GM19193 (cell line): ENCODE results near the gene CCSAP.

Source experiments
- POLR2A ChIP-seq: IDR thresholded peaks from 4 replicates; pipeline ENCODE4 v1.6.1; 2011; ENCODE audit not compliant: insufficient read depth, insufficient read length; ENCODE audit errors: extremely low read depth

Gene CCSAP

GRCh38 chr1:229341774-229342655, 832 bp downstream of the CCSAP start:
- TF ChIP-seq POLR2A = peak; percentile 49

DNA sequence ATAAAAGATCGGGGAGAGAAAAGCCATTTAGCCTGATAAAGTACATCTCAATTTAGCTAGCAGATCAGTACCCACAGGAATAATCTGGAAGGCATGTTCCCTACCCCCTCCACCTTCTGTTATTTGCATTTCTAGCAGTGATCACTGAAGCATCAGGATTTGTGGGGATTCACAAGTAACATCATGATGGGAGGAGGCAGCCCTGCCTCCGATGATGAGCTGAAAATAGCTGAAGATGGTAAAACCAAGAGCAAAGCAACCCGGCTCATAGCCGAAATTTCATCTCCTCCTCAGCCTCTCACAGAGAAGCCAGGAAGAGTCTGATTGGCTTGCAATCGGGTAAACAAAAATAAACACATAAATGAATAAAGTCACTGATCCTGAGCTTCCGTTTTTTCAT, 2.4 kb downstream of the CCSAP start:
- TF ChIP-seq POLR2A = no peak

- no peak for TF ChIP-seq POLR2A
Measured at GRCh38 chr1:229339520-229339919, 3.3 kb downstream of the CCSAP start.

GRCh38 chr1:229339086-229339485, 3.8 kb downstream of the CCSAP start:
- TF ChIP-seq POLR2A = no peak

GRCh38 chr1:229336345-229336744, 6.5 kb downstream of the CCSAP start:
- no peak for TF ChIP-seq POLR2A

DNA sequence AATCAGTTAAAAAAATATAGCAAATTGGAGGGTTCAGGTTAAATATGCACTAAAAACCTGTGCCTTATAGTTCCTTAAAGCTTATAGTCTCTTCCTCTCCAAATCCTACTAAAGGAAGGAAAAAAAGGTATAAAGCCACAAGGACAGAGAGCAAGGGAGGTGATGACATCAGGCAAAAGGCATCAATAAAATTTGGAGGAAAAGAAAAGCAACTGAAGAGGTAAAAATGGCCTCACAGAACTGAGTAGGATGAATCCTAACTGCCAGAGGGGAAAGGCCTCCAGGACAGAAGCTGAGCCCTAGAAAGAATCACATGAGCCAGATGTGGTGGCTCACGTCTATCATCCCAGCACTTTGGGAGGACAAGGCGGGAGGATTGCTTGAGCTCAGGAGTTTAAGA, 8.1 kb downstream of the CCSAP start:
- TF ChIP-seq POLR2A = no peak

DNA sequence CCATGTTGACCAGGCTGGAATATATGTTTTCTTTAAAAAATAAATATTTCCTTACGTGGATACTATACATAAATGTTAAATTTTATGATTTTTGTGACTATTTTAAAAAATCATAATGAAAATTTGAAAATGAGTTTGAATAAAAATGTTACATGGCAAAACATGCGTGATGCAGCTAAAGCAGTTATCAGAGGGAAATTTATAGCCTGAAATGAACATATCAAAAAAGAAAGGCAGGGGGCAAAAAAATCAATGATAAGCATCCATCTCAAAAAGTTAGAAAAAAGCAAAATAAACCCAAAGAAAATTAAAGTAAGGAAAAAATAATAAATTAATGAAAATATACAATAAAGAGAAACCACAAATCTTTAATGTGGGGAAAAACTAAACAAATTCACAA, 8.6 kb downstream of the CCSAP start:
- TF ChIP-seq POLR2A = no peak

DNA sequence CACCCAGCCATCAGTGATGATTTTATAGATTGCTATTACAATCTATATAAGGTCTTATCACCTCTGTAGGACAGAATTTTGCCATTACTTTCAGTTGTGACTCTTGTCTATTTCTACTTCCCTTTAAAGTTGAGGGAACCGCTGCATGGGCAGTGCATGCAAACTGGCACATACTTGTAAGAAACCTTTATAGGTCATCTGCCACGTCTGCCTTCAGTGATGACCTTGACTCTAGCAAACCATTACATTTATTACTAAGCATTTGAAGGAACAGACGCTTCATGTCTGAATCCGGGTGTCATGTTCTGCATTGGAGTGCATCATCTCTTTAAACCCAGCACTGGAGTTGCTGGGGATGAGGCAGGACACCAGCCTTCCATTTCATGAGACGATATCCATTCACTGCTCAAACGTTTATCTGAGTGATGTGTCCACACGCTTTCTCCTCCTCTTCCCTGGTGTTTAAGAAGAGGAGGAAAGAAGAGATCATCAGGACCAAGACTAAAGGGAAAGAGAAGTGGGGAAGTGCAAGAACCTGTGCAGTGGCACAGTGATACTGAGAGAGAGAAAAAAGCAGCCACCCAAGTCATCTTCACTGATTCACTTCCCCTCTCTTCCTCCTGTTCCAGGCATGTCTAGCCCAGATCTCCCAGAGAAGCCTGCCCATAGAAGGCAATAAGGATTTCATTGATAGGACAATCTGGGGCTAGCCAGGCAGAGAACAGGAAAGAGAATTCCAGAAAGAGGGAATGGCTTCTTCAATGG, 14.1 kb downstream of the CCSAP start:
- no peak for TF ChIP-seq POLR2A

GRCh38 chr1:229326601-229327000, 16.2 kb downstream of the CCSAP start:
- no peak for TF ChIP-seq POLR2A

- TF ChIP-seq POLR2A = no peak
Measured at GRCh38 chr1:229325853-229326487, 16.9 kb downstream of the CCSAP start.

GRCh38 chr1:229325401-229325800, 17.4 kb downstream of the CCSAP start:
- TF ChIP-seq POLR2A = no peak

DNA sequence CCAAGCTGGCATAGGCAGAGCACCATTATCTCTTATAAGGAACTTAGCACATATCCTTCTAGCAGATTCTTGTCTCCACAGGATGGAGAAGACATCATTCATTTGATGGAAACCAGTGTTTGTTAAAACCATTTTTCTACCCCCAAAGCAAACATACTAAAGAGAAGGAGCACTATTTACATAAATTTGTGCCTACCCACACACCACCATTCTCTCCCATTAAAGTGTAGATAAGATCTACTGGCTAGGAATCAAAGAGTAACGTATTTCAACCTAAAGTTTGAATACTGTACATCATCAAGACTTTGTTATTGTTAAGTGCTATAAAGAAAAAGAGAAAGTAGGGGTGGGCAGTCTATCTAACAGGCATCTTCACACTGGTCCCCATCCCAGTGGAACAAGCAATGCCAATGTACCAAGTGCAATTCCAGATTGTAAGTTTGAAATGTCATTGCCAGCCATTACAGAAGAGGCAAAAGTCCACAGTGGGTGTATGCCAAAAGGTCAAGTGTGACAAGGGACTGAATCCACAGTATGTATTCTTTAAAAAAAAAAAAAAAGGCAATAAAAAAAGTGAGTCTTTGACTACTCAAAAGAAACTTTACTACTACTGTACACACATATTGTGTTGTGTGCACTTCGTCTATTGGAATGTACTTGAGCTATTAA, 18.8 kb downstream of the CCSAP start:
- TF ChIP-seq POLR2A = no peak

DNA sequence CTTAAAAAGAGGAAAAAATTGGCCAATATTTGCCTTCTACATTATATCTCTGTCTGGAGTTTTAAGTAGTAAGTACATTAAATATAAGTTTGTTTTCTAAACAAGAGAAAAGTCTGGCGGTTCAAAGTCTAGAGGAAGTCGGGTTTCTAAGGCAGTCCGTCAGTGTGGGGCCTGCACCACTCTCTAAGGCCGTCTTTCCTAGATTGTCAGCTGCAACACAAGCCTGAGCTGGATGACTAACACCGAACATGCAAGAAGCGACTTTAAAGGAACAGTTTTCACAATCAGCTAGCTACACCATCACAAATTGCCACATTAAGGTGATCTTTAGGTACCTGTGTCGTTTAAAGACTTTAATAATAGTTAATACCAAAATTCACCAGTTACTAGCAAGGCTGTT, 19.6 kb downstream of the CCSAP start:
- TF ChIP-seq POLR2A = no peak

DNA sequence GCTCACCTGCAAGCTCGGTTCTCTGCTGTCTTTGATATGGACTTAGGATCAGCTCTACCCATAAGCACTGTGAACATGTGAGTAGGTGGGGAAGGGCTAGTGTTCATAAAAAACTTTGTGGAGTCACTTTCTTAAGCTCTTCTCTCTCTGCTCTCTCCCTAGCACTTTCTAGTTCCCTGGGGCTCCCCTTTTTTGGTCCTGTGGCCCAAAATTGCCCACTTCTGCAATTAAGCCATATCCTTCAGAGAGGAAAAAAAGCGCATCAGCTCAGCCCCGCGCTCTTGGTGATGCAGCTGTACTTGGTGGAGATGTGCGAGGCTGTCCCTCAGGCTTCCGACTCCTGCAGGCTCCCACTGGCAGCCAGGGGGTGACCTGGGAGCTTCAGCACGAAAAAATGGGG, 23.4 kb downstream of the CCSAP start:
- TF ChIP-seq POLR2A = no peak

DNA sequence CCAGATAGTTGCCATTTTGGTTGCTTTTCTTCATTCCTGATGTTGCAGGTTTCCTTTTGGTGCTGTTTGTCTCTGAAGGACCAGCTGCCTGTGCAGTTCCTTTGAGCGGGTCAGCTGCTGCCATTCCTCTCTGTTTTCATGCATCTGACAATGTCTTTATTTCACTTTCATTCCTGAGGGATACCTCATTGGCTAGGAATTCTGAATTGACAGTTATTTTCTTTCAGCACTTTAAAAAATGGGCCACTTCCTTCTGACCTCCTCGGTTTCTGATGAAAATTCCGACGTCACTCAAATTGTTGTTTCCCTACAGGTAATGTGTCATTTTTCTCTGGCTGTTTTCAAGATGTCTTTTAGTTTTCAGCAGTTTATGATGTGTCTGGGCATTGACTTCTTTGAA, 24.8 kb downstream of the CCSAP start:
- no peak for TF ChIP-seq POLR2A
